ENCODE data around the gene TTLL8.
"Not testable (repeated sequence)": the region's sequence is repeated elsewhere in the genome, so short reads cannot be mapped to it uniquely, and the experiment has no call there.

The TTLL8 gene

DNA sequence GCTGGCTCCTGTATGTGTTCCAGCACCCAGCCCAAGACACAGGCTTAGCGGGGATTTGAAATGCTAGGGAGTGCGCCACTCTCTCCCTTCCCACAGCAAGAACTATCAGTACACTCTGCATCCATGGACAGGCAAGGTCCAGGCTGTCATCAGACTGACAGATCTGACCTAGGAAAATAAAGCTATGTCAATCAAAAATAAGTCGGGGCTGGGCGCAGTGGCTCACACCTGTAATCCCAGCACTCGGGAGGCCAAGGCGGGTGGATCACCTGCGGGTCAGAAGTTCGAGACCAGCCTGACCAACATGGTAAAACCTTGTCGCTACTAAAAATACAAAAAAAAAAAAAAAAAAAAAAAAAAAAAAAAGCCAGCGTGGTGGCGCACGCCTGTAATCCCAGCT, 30.0 kb upstream of the TTLL8 start:
- no peak for DNase-seq (ENCODE audit: extremely low read depth, low read depth)
- TF ChIP-seq, protein P1, sequence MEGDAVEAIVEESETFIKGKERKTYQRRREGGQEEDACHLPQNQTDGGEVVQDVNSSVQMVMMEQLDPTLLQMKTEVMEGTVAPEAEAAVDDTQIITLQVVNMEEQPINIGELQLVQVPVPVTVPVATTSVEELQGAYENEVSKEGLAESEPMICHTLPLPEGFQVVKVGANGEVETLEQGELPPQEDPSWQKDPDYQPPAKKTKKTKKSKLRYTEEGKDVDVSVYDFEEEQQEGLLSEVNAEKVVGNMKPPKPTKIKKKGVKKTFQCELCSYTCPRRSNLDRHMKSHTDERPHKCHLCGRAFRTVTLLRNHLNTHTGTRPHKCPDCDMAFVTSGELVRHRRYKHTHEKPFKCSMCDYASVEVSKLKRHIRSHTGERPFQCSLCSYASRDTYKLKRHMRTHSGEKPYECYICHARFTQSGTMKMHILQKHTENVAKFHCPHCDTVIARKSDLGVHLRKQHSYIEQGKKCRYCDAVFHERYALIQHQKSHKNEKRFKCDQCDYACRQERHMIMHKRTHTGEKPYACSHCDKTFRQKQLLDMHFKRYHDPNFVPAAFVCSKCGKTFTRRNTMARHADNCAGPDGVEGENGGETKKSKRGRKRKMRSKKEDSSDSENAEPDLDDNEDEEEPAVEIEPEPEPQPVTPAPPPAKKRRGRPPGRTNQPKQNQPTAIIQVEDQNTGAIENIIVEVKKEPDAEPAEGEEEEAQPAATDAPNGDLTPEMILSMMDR (IDR thresholded peaks at IDR 0.05; ENCODE audit: low read depth, low read length, missing control alignments), result no peak
- H3K4me3 ChIP-seq (replicated peaks; ENCODE audit: low read depth, low read length), result no peak overlapping the region

DNA sequence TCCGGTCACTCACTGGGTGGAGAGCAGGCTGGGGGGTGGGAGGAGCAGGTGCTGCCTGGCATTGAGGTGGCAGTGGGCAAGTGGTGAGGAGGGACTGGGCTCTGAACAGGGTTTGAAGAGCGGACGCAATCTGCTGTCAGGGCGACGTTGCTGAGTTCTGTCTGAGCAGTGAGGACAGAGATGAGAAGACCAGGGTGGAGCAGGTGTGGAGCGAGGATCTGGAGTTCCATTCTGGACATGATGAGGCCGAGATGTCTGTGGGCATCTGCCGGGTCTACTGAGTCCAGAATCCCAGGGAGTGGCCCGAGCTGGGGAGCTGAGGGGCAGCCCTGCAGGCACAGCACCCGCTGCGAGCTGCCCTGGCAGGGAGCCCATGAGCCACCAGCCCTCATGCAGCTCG, 29.5 kb upstream of the TTLL8 start:
- no peak for DNase-seq (ENCODE audit: extremely low read depth, low read depth)
- TF ChIP-seq, protein P1 (IDR thresholded peaks at IDR 0.05; ENCODE audit: low read depth, low read length, missing control alignments), result no peak
- H3K4me3 ChIP-seq (replicated peaks; ENCODE audit: low read depth, low read length), result no peak overlapping the region

DNA sequence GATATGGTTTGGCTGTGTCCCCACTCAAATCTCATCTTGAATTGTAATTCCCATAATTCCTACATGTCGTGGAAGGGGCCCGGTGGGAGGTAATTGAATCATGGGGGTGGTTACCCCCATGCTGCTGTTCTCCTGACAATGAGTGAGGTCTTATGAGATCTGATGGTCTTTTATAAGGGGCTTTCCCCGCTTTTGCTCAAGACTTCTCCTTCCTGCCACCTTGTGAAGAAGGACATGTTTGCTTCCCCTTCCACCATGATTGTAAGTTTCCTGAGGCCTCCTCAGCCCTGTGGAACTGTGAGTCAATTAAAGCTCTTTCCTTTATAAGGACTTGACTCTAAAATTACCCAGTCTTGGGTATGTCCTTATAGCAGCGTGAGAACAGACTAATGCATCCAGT, 28.9 kb upstream of the TTLL8 start:
- H3K4me3 ChIP-seq (replicated peaks; ENCODE audit: low read depth, low read length); DNase-seq (ENCODE audit: extremely low read depth, low read depth): not testable (repeated sequence)

DNA sequence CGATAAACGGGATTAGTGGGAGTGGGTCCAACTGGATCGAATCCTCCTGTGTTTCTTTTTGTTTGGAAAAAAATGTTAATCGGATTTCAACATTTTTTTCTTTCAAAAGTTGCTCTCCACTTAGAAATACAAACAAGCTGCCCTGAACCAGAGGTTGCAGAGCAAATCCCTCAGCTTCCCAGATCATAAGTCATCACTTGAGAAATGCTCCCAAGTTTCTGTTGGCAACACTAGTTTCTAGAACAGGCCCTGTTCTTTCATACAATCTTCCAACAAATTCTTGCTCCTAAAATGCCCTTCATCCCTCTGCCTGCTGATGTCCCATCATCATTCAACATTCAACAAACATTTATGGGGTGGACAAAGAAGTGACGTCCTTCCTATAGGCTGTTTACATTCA, 28.4 kb upstream of the TTLL8 start:
- H3K4me3 ChIP-seq (replicated peaks; ENCODE audit: low read depth, low read length), result no peak overlapping the region
- no peak for DNase-seq (ENCODE audit: extremely low read depth, low read depth)
- TF ChIP-seq, protein P1 (IDR thresholded peaks at IDR 0.05; ENCODE audit: low read depth, low read length, missing control alignments), result no peak

DNA sequence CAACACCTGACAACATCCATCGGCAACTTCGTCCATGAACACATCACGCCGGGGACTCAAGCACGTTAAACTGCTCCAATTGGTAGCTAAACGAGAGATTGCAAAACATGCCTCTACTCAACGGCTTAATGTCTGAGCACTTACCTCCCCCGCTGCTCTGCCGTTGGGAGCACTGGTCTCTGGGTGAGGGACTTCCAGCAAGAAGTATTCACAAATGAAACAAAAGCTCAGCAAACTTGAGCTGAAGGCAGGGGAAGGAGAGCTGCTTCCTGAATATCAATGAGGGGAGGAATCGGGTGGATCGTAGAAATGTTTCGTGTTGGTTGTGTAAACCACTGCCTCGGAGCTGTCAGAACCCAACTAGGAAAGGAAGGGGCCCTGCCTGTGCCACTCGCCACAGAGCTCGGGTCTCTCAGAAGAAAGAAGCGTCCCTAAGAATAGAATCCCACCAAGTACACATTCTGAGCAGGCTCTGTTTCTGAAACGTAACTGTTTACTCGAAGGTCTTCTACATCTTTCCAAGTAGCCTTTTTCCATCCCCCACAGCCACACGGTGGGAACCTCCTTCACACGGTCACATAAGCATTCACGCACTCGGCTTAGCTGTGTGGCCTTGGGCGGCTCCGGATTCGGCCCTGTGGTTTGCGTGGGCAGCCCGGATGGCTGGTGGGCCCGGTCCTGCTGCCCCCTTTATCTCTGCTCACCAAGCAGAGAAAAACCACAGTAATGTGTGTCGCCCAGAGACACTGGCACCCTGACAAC, 27.3 kb upstream of the TTLL8 start, which contains the start of gene MLC1:
Gene MLC1 (minus strand): TSS at position 216 of the 762 bp plus-strand sequence. CDS start 524 bp downstream, outside the sequence.
- no peak for DNase-seq (ENCODE audit: extremely low read depth, low read depth)
- H3K4me3 ChIP-seq (replicated peaks; ENCODE audit: low read depth, low read length), result no peak within 1 kb of the TSS
- TF ChIP-seq, protein P1 (IDR thresholded peaks at IDR 0.05; ENCODE audit: low read depth, low read length, missing control alignments), result no peak

DNA sequence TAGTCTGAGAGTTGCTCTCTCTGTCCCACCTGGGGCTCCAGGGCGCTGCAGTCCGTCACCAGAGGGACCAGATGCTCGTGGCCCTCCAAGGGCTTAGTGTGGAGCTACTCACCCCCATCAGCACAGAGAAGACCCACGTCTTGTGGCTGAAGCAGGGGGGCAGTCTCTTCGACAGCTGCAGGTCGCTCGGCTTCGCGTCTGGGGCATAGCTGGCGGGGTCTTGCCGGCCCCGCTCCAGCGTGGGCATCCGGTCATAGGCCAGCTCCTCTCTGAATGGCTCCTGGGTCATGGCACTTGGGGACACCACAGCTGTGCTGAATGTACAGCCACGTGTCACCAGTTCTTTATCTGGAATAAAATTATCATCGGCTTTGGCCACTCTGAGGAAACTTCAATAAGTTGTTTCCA, 26.5 kb upstream of the TTLL8 start:
- no peak overlapping the region for H3K4me3 ChIP-seq (replicated peaks; ENCODE audit: low read depth, low read length)
- DNase-seq (ENCODE audit: extremely low read depth, low read depth), result no peak
- TF ChIP-seq, protein P1 (IDR thresholded peaks at IDR 0.05; ENCODE audit: low read depth, low read length, missing control alignments), result no peak

DNA sequence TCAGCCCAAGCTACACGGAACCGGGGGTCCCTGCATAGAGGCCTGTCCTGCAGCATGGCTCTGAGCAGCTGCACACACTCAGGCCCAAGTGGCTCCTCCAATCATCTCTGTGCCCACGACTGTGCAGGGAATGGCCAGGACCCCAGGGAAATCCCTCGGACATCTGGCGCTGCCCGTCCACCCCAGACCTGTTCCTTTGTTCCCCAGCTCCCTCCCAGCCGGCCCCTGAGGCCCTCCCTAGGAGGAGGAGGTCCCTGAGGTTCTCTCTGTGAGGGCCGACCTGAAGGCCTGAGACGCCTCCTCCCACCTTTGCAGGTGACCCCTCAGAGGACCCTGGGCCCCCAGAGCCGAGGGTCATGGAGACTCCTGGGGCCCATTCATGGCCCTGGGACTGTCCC, 26.0 kb upstream of the TTLL8 start:
- no peak for DNase-seq (ENCODE audit: extremely low read depth, low read depth)

More for the DNA sequence above, 26.0 kb upstream of the TTLL8 start:
- no peak overlapping the region for H3K4me3 ChIP-seq (replicated peaks; ENCODE audit: low read depth, low read length)
- TF ChIP-seq, protein P1 (IDR thresholded peaks at IDR 0.05; ENCODE audit: low read depth, low read length, missing control alignments), result no peak

All from HFF-Myc (cell line).